Lower leg skin (tissue), 4 donors: ENCODE results near the gene KLF2. TPM values are rescaled to one million over a fixed set of nuclear protein-coding genes. Genes with fewer than 3 reads are reported as not detected.
"Not testable (repeated sequence)": the region's sequence is repeated elsewhere in the genome, so short reads cannot be mapped to it uniquely, and the experiment has no call there.

ENCODE experiments used
- DNase-seq, 2 donors: peaks; one replicate each; pipeline ENCODE4 v3.0.0-alpha.2; 2019; ENCODE audit warnings: low spot score in 2 of 2
- H3K4me3 ChIP-seq: fragments of 200-600 bp; sonication (generic); 2 replicates; pipeline ENCODE4 v1.5.1; 2017; ENCODE audit warnings: mild to moderate bottlenecking, low read depth; ENCODE audit not compliant: poor library complexity, severe bottlenecking
- CTCF ChIP-seq, 3 donors: fragments of 450-650 bp; IDR thresholded peaks; one replicate each; pipeline ENCODE4 v1.5.1; 2016; ENCODE audit warnings: antibody characterized with exemption in 3 of 3, mild to moderate bottlenecking in 3 of 3, moderate library complexity in 2 of 3
- POLR2A ChIP-seq, 2 donors: fragments of 450-650 bp; IDR thresholded peaks; one replicate each; pipeline ENCODE4 v1.6.1; 2016 to 2017; ENCODE audit warnings: antibody characterized with exemption in 2 of 2, mild to moderate bottlenecking in 1 of 2, moderate library complexity in 1 of 2
- WGBS, 2 donors: methylation state at CpG; one replicate each; pipeline ENCODE4 v1.1.5; 2018; 5-methylcytosine and 5-hydroxymethylcytosine counted together
- intact Hi-C: fragments of 100-400 bp; cut with DNase I; formaldehyde crosslinking; loops from one replicate; pipeline ENCODE4 v1.15.0; 2023; ENCODE audit warnings: low total_unique reads
- total RNA-seq, 4 donors: library from RNA; depleted of rRNA; stranded (reverse); fragments of >200 nt; gene quantifications; one replicate each; pipeline ENCODE4 v1.1.0, GENCODE V29; 2016

KLF2 gene
- total RNA-seq, 4 donors from 2014 or later, result 12.6 to 27.5 (median 19.9) TPM

- DNase-seq, result no peak
- TF ChIP-seq POLR2A (IDR thresholded peaks at IDR 0.05) (no peak), CTCF (IDR thresholded peaks at IDR 0.05) (no peak)
- WGBS, 2 donors, result 72% methylated on average over 3 of the region's 3 CpGs
- no peak overlapping the region for H3K4me3 ChIP-seq
- intact Hi-C loops, result no loop called here
These were observed 20.9 kb upstream of the KLF2 start for GRCh38 chr19:16303755-16304154.

GRCh38 chr19:16304511-16304910 is 20.1 kb upstream of the KLF2 start:
- H3K4me3 ChIP-seq, intact Hi-C loops, DNase-seq: not testable (repeated sequence)
- WGBS, 2 donors, result 87 to 96% methylated on average over 2 of the region's 2 CpGs

- intact Hi-C loops, H3K4me3 ChIP-seq, DNase-seq: not testable (repeated sequence)
- WGBS, 2 donors, result 80 to 84% methylated on average over 6 of the region's 6 CpGs
These were observed 19.6 kb upstream of the KLF2 start for GRCh38 chr19:16305060-16305459.

- no peak overlapping the region for H3K4me3 ChIP-seq
- intact Hi-C loops, result no loop called here
- TF ChIP-seq CTCF (IDR thresholded peaks at IDR 0.05), result no peak
- no peak for TF ChIP-seq POLR2A (IDR thresholded peaks at IDR 0.05)
- no peak for DNase-seq
- 72 to 78% methylated on average over 21 of the region's 21 CpGs for WGBS, 2 donors
These were observed 17.8 kb upstream of the KLF2 start for GRCh38 chr19:16306728-16307402.

- DNase-seq, result no peak
- TF ChIP-seq POLR2A (IDR thresholded peaks at IDR 0.05), result no peak
- TF ChIP-seq CTCF (IDR thresholded peaks at IDR 0.05), result no peak
- 93 to 98% methylated on average over 5 of the region's 5 CpGs for WGBS, 2 donors
- intact Hi-C loops, result no loop called here
- H3K4me3 ChIP-seq, result no peak overlapping the region
These were observed 16.5 kb upstream of the KLF2 start for GRCh38 chr19:16308081-16308480.

- TF ChIP-seq CTCF (IDR thresholded peaks at IDR 0.05) (no peak), POLR2A (IDR thresholded peaks at IDR 0.05) (no peak)
- 28 to 78% methylated on average over 3 of the region's 3 CpGs for WGBS, 2 donors
- H3K4me3 ChIP-seq, result no peak overlapping the region
- intact Hi-C loops, result no loop called here
- no peak for DNase-seq
These were observed 15.0 kb upstream of the KLF2 start for GRCh38 chr19:16309643-16310042.
